A673 (cell line): ENCODE measurements around the gene SLC19A1. TPM values are rescaled to one million over a fixed set of nuclear protein-coding genes. Genes with fewer than 3 reads are reported as not detected.

ENCODE experiments used
- BruUV-seq: library from RNA; stranded (reverse); fragments of 400-500 nt; replicated peaks from 2 replicates; lab custom pipeline; 2021; lab: Mats Ljungman, UMichigan
- CTCF ChIA-PET: fragments of 300-600 bp; sonication (Branson Sonifier 250); formaldehyde crosslinking; loops from one replicate; lab custom pipeline; 2022; ENCODE audit warnings: antibody characterized with exemption; lab: Charles Lee
- POLR2A ChIA-PET: fragments of 300-600 bp; sonication (Branson Sonifier 250); formaldehyde crosslinking; loops from one replicate; lab custom pipeline; 2022; ENCODE audit warnings: antibody characterized with exemption; ENCODE audit not compliant: low non-redundant PET; lab: Charles Lee
- DNase-seq: peaks from one replicate; pipeline ENCODE4 v3.0.0-alpha.2; 2015; ENCODE audit warnings: low spot score
- H3K27ac ChIP-seq: fragments of 200-600 bp; sonication (generic); 2 replicates; pipeline ENCODE4 v1.5.1; 2016; ENCODE audit warnings: mixed run types, low read depth, mild to moderate bottlenecking, mixed read lengths, antibody characterized with exemption, low read length; ENCODE audit not compliant: poor library complexity, severe bottlenecking
- H3K27me3 ChIP-seq: fragments of 200-600 bp; sonication (generic); replicated peaks from 2 replicates; pipeline ENCODE4 v1.6.1; 2017; ENCODE audit warnings: mixed run types, low read depth, mild to moderate bottlenecking, mixed read lengths, antibody characterized with exemption, low read length; ENCODE audit not compliant: insufficient read depth, poor library complexity
- H3K36me3 ChIP-seq: fragments of 200-600 bp; sonication (generic); 2 replicates; pipeline ENCODE4 v1.6.1; 2016; ENCODE audit warnings: mixed run types, mild to moderate bottlenecking, mixed read lengths, antibody characterized with exemption, low read length; ENCODE audit not compliant: insufficient read depth, poor library complexity, severe bottlenecking
- H3K4me1 ChIP-seq: fragments of 200-600 bp; sonication (generic); 2 replicates; pipeline ENCODE4 v1.6.1; 2017; ENCODE audit warnings: mixed run types, mild to moderate bottlenecking, mixed read lengths, antibody characterized with exemption, low read length; ENCODE audit not compliant: insufficient read depth, poor library complexity, severe bottlenecking
- H3K4me3 ChIP-seq: fragments of 200-600 bp; sonication (generic); 2 replicates; pipeline ENCODE4 v1.5.1; 2016; ENCODE audit warnings: low read depth, mixed run types, mild to moderate bottlenecking, mixed read lengths, low read length; ENCODE audit not compliant: poor library complexity, severe bottlenecking
- H3K9me3 ChIP-seq: fragments of 200-600 bp; sonication (generic); 2 replicates; pipeline ENCODE4 v1.6.1; 2016; ENCODE audit warnings: mixed run types, low read depth, mild to moderate bottlenecking, mixed read lengths, antibody characterized with exemption, low read length; ENCODE audit not compliant: poor library complexity, severe bottlenecking
- CTCF ChIP-seq: fragments of 300-800, 200-600 bp; sonication (generic); conservative IDR thresholded peaks from 2 replicates; pipeline ENCODE4 v1.5.1; 2017; ENCODE audit warnings: low read depth, mild to moderate bottlenecking, antibody characterized with exemption, low read length, moderate library complexity, mixed read lengths
- EZH2 ChIP-seq: fragments of 200-600 bp; sonication (generic); IDR thresholded peaks from 2 replicates; pipeline ENCODE4 v1.6.1; 2017; ENCODE audit warnings: borderline replicate concordance, low read depth, mild to moderate bottlenecking, mixed read lengths, antibody characterized with exemption, low read length; ENCODE audit not compliant: poor library complexity, severe bottlenecking
- intact Hi-C: fragments of 100-400 bp; cut with micrococcal nuclease; formaldehyde crosslinking; loops from one replicate; pipeline ENCODE4 v1.10.0; 2022; ENCODE audit not compliant: unreplicated experiment
- total RNA-seq: library from RNA; stranded (reverse); gene quantifications from 2 replicates; pipeline ENCODE4 v1.2.3, GENCODE V29; 2021

Gene SLC19A1
- total RNA-seq, 1 experiment from 2014 or later = 72.1 TPM

DNA sequence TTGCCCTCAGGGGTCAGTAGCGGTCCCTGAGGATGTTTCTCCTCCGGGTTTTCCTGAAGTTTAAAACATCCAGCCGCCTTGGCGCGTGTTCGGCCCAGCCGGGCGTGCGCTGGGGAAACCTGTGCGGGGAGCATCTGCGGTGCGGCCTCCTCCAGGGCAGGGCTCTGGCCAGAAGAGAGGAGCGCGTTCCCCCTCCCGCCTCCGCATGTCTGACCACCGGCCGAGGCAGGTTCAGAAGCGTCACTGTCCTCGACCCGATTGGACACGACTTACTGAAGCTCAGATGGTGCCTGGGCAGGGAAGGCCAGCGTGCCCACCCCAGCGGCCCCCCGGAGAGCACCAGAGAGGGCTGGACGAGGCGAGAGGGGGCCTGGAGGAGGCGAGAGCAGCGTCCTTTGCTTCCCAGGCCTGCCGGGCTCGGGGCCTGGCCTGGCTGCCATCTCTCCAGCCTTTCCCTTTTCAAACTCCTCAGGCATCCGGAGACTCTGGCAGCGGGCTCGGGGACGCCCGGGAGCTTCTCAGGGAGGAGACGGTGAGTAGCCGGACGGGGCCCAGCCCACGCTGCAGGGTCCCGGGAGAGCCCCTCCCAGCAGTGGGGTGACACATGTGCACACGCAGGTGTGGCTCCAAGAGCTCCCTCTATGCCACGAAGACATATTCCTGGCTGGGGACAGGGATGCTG, 67.1 kb downstream of the SLC19A1 start:
- H3K9me3 ChIP-seq = no peaks in the 10 kb centered on the region
- DNase-seq = no peak
- POLR2A ChIA-PET = no interaction called here
- H3K27me3 ChIP-seq = no peaks in the 10 kb centered on the region
- no peak overlapping the region for H3K27ac ChIP-seq
- no TSS peak for BruUV-seq
- no peaks in the 10 kb centered on the region for H3K36me3 ChIP-seq
- CTCF ChIA-PET = no interaction called here
- intact Hi-C loops = no loop called here
- peaks cover 17% of the 10 kb centered on the region for H3K4me1 ChIP-seq
- no peak overlapping the region for H3K4me3 ChIP-seq
- TF ChIP-seq CTCF (no peak), EZH2 (no peak)

GRCh38 chr21:45474323-45474950, 67.8 kb downstream of the SLC19A1 start:
- Histone ChIP-seq H3K9me3 (no peaks in the 10 kb centered on the region), H3K27ac (no peak overlapping the region), H3K4me3 (no peak overlapping the region), H3K36me3 (no peaks in the 10 kb centered on the region), H3K27me3 (no peaks in the 10 kb centered on the region), H3K4me1 (peaks cover 17% of the 10 kb centered on the region)
- DNase-seq = no peak
- intact Hi-C loops = no loop called here
- ChIA-PET POLR2A (no interaction called here), CTCF (no interaction called here)
- no TSS peak for BruUV-seq
- TF ChIP-seq CTCF (no peak), EZH2 (no peak)

DNA sequence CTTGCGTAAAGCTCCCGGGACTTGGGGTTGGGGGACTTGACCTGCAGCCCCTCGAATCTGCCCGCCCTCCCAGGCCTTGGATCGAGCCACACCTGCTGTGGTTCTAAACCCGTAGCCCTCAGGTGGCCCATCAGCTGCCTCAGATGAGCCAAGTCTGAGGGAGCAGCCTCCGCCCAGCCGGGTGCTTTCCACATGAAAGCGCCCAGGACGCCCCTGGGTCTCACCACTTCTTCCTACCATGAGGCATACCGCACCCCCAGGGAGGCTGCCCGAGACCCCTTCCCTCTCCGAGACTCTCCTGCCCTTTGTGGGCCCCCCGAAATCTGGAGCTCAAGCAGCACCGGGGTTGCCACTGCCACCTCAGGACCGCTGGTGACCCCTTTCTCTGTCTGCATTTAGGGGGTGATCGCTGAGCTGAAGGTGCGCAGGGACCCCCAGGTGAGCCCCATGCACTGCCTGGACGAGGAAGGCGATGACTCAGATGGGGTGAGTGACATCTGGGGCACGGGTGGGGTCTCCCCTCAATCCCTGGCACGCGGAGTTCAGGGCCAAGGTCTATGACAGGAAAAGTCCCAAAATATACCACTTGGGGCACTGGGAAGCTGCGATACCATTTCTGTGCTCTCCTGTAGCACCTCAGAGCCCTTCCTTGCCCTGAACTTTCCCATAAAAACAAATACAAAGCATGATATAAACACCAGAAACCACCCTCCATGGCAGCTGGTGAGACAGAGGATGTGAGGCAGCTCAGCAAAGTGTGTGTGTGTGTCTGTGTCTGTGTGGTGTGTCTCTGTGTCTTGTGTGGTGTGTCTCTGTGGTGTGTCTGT, 68.5 kb downstream of the SLC19A1 start:
- no TSS peak for BruUV-seq
- TF ChIP-seq CTCF = no peak
- TF ChIP-seq EZH2 = no peak
- H3K27ac ChIP-seq = no peak overlapping the region
- intact Hi-C loops = no loop called here
- no peak overlapping the region for H3K4me3 ChIP-seq
- CTCF ChIA-PET = no interaction called here
- peaks cover 17% of the 10 kb centered on the region for H3K4me1 ChIP-seq
- H3K27me3 ChIP-seq = no peaks in the 10 kb centered on the region
- H3K36me3 ChIP-seq = no peaks in the 10 kb centered on the region
- H3K9me3 ChIP-seq = no peaks in the 10 kb centered on the region
- POLR2A ChIA-PET = no interaction called here
- DNase-seq = no peak
